Left renal pelvis (tissue), 4 donors: ENCODE data around the gene OXT. TPM values are rescaled to one million over a fixed set of nuclear protein-coding genes. Genes with fewer than 3 reads are reported as not detected.
"Not testable (repeated sequence)": the region's sequence is repeated elsewhere in the genome, so short reads cannot be mapped to it uniquely, and the experiment has no call there.

Experiments used
- DNase-seq, 4 donors: peaks; one replicate each; pipeline ENCODE4 v3.0.0-alpha.2; 2013; ENCODE audit warnings: low read depth in 4 of 4, low spot score in 3 of 4
- polyA plus RNA-seq, 4 donors: library from polyadenylated mRNA; unstranded; fragments of 120-200 nt; gene quantifications; one replicate each; pipeline ENCODE4 v1.2.1, GENCODE V29; 2013; ENCODE audit not compliant: insufficient read length in 4 of 4

Gene OXT
- under 1 TPM in 2 of 4 donors, not detected in 2; 0.68 to 0.93 TPM for polyA plus RNA-seq

GRCh38 chr20:3071610-3072529, at the start of gene OXT:
TSS of gene OXT (plus strand) at chr20:3071620. CDS start at chr20:3071656, 36 bp downstream.
- DNase-seq, result no peak

GRCh38 chr20:3021777-3022176, 49.6 kb upstream of the OXT start:
- DNase-seq, result no peak

GRCh38 chr20:3022559-3023490, 48.6 kb upstream of the OXT start:
- DNase-seq, result not testable (repeated sequence)

- DNase-seq, result no peak
Observed at GRCh38 chr20:3027987-3028386, 43.4 kb upstream of the OXT start.

GRCh38 chr20:3031524-3032147, 39.8 kb upstream of the OXT start:
- DNase-seq, result no peak

- DNase-seq, result no peak
Observed at GRCh38 chr20:3032624-3033023, 38.8 kb upstream of the OXT start.

GRCh38 chr20:3037654-3038053, 33.8 kb upstream of the OXT start:
- DNase-seq, result no peak

GRCh38 chr20:3038454-3038853, 33.0 kb upstream of the OXT start:
- no peak for DNase-seq

- no peak for DNase-seq
Observed at GRCh38 chr20:3039426-3039825, 32.0 kb upstream of the OXT start.

- no peak for DNase-seq
Observed at GRCh38 chr20:3040086-3040485, 31.3 kb upstream of the OXT start.

- peak in 1 of 4 donors; percentile 36 for DNase-seq
Observed at GRCh38 chr20:3041854-3042409, 29.5 kb upstream of the OXT start.

GRCh38 chr20:3042625-3043024, 28.8 kb upstream of the OXT start:
- DNase-seq, result peak in 1 of 4 donors; percentile 18

- no peak for DNase-seq
Observed at GRCh38 chr20:3043322-3043721, 28.1 kb upstream of the OXT start, which contains the start of gene GNRH2. TSS of gene GNRH2 (plus strand) at chr20:3043622. CDS start at chr20:3044415, 793 bp downstream.

- DNase-seq, result no peak
Observed at GRCh38 chr20:3044336-3044965, 27.0 kb upstream of the OXT start.

GRCh38 chr20:3045042-3045815, 26.2 kb upstream of the OXT start:
- DNase-seq, result peak in 1 of 4 donors; percentile 50

- peak; percentile 71 to 85 (median 78) for DNase-seq
Observed at GRCh38 chr20:3045816-3046676, 25.4 kb upstream of the OXT start, which contains the start of gene MRPS26. TSS of gene MRPS26 (plus strand) at chr20:3046052. CDS start at chr20:3046069, 17 bp downstream.

- DNase-seq, result peak in 1 of 4 donors; percentile 8
Observed at GRCh38 chr20:3046677-3047462, 24.6 kb upstream of the OXT start.
